ENCODE measurements around the gene PCSK1.

Gene PCSK1

DNA sequence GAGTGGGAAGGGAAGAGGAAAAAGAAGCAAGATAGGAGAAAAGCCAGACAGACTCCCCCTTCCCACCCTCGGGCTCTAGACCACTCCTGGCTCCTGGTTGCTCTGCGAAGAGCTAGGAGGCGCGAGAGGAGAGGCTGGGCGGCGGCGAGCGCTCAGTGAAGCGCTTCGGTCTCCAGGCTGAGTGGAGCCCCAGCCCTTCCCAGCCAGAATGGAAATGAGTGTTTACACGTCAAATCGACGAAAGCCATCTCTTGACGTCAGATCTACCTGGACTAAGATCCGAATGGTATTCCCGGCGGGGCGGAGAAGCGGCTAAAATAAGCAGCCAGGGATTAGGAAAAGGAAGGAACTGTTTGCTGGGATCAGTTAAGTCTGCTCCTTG, at the start of gene PCSK1:
Gene PCSK1, minus strand, starts transcription at position 183 of the 382 bp plus-strand sequence. CDS start 206 bp downstream, outside the sequence.
- DNase-seq: no peak

DNA sequence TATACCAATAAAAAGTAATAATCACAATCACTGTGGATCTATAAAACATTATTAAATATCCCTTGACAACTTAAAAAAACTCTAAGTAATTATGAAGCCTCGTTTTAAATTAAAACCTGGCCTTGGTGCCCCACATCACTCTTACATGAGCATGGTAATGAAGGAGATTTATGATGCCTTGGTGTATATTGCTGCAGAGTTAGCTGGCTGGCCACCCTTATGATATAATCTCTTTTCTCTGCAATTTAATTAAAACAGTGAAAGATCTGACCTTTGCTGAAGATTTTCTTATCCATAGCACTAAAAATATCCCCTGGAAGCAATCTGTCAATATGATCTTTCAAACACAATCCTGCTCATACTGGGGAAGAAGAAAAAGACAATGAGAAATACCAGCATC, 48.8 kb upstream of the PCSK1 start:
- no peak for DNase-seq

DNA sequence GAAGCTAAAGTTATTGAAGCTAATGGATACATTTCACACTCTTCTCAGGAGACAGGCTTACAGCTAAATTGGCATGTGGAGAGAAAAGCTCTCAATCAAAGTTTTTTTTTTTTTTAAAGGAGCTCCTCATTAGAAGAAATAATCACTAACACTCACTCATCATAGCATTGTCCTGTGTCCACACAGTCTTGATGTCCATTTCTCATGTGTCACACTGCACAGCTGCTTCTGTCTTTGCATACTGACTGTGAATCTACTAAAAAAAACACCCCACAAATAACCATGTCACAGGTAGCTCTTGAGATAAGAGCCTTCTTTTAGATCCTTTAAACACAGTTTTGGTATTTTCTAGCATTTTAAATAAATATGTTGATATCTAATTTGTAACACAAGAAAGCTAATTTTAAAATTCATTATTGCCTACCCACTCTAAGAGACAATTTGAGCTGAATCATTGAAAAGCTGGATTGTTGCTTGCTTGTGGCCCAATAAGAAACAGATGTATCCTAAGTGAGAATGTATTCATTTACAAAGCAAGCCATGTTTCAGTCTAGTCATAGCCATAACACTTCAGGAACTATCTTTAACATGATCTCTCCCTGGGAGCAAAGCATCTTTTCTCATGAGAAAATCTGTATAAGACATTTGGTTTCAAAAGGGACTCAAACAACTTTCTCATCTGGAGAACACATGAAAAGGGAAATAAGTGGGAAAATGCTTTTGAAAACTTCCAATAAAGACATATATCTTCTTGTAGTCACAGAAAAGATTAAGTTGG, 48.1 kb upstream of the PCSK1 start:
- DNase-seq: no peak

DNA sequence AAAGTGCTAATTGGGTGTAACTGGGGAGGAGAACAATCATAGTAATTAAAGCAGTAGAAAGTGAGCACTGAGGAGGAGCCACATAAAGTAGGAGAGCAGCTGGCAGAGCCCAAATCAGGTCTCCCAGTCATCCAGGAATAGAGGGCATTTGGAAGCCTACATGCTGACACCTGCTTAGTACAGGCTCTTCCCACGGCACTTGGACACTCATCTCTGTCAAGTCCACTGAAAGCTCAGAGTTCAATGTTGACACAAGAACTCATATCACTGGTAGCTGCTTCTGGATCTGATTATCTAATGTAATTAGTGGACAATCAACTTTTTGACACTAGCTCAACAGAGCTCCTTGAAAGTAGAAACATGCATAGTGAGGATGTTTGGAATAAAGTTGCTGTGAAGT, 45.9 kb upstream of the PCSK1 start:
- no peak for DNase-seq

DNA sequence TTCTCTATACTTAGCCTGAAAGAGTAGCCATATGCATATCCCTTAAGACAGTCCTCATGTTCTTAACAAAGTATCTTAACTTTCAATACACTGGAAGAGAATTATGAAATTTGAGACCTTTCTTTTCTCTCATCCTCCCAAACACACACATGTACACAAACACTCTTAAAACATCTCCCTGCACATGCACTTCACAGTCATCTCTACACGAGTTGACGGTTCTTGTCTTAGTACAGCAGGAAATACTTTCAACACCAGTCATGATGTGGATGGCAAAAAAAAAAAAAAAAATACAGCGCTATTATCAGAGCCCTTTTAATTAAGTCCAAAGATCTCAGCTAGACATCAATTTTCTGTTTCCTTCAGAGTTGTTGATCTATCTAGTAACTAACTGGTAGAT, 43.6 kb upstream of the PCSK1 start:
- no peak for DNase-seq

DNA sequence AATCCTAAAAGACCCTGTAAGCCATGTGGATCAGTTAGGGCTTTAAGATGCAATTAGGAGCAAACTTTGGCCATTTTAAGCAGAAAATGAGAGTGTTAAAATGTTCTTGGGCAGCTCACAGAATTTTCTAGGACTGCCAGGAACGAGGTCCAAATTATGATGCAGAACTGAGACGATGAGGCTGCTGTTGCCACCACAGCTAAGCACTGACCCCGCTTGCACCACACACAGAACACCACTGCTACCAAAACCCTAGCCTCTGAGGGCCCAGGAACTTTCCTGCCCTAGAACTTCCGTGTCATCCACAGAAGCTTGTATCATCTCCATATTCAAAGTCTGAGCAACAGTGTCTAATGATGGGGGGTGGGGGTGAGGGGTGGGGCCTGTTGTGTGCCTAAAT, 41.0 kb upstream of the PCSK1 start:
- DNase-seq: no peak

DNA sequence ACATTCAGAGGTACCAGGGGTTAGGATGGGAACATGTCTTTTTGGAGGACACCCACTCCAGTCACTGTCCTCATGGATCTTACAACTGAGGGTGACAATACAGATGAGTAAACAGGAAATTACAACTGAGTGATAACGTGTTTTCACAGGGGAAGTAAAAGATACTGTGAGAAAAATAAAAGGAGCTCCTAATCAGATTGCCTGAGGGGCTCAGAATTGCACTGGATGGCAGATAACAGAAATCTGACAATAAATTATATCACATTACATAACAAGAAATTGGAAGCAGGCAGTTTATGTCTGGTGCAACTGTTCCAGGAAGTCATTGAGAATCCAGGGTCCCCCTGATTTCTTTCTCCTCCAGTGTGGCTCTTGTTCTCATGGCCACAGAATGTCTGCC, 40.1 kb upstream of the PCSK1 start:
- DNase-seq: no peak

DNA sequence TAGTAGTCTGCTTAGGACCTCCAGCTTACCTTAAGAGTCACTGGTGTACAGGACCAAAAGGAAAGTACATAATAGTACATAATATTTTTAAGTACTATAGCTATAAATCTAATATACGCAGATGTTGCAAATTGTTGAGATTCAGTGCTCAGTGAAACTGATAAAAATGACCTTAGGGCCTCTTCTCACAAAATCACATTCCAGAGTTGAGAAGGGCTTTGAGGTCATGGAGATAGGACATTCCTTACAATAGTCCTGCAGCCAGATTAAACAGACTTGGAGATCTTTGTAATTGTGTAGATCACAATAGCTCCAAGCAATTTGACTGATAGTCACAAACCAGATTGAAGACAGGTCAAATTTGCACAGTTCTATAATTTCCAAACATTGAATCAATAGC, 37.7 kb upstream of the PCSK1 start:
- DNase-seq: no peak

DNA sequence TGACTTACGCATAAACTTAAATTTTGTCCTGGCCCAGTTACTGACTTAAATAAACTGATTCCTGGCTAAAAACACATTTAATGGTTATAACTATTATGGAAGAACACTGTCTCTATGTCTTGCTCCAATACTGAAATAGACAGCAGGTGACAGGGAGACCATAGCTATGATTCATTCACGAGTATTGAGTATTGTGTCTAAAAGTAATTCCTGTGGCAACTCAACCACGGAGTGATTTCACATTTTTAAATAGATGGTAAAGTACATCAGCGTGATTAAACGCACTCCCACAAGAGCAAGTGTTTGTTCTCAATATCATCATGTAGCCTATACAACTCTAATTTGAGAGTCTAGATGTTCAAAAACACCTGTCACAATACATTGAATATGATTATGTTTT, 35.9 kb upstream of the PCSK1 start:
- DNase-seq: no peak

DNA sequence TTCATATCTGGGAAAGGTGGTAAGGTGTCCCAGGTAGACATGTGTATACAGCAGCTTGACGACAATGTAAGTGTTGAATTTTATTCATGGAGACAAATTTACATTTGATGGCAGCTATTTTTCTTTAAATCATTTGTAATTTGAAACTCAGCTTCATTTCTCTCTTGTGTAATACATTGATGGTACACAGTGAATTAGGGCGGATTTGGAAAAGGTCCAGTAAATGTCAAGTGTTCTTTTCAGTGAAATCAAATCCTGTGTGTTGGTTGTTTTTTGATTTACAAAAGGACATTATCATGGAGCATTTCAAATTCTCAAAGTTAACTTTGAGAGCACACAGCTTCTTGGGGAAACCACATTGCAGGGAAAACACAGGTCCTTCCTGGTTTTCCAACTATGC, 30.0 kb upstream of the PCSK1 start:
- no peak for DNase-seq

DNA sequence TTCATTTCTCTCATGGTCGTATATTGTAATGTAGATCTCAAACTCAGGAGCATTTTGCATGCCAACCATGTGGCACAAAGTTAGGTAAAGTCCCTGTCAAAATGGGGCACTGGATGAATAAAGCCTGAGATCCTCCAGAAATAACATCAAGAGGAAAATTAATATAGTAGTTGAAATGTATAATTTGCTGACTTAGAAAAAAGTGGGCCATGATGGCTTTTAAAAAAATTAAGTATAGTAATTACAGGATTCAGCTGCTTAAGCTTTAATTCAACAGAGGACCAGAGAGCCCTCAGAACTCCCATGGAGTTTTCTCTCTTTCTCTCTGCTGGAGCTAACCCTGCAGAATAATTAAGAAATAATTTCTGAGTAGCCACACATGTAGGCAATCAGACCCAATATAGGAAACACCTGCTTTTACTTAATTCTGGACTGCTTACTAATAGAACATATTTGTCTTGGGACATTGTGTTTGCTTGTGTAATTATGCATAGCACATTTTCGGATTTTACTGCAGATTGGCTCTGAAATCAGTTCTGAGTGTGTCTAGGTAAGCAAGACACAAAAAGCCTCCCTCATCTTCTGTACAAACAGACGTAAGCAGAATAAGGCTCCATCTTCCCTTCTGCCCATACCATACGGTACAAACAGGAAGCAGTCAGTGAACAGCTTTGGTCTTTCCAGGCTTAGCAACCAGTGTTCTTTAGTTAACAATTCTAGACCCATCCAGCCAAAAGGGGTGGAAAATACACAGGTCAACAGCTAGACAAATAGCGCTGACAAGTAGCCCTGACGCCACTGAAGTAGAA, 26.5 kb upstream of the PCSK1 start:
- DNase-seq: no peak

DNA sequence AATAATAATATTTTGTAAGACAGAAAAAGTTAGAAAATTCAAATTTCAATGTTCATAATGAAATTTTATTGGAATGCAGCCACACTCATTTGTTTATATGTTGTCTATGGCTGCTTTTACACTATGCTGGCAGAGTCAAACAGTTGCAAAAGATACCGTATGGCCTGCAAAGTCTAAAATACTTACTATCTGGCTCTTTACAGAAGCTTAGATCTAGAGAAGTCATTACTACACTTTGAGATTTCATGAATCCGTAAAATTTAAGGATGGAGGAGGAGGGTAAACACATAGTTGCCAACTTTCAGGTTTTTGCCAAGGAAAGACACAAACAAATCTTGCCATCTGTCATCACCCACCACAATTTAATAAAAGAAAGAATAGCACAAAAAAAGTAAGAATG, 25.1 kb upstream of the PCSK1 start:
- no peak for DNase-seq

DNA sequence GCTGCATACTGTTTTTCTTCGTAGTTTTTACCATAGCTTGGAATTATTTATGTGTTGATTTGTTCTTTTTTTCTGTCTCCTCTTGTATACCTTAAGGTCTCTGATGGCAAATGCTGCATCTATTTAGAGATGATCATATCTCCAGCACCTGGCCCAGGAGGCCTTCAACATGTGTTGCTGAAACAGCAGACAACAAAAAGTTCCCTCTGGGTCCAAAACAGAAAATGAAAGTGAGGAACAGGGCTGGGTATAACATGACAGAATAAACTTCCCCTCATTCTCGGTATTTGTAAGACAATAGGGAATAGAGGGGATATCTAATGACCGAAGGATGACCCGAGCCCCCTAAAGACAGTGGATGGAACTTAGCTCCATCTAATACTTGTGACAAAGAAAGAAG, 22.7 kb upstream of the PCSK1 start:
- DNase-seq: no peak

DNA sequence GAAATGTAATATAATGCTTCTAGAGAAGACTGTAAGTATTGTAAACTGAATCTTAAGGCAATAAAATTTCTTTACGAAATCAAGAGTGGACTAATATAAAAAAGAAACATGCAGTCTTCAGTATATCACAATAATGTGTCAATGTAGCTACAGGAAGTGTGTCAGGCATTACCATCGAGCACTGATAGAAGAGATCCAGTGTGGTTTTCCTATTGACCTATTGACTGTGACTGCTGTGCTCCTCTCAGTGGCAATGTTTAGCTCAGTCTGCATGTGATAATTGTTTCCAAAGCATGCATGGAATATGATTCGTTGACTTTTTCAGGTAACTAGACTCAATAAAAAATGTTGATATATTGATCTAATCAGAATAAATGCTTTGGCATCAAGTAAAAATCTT, 20.3 kb upstream of the PCSK1 start:
- no peak for DNase-seq

DNA sequence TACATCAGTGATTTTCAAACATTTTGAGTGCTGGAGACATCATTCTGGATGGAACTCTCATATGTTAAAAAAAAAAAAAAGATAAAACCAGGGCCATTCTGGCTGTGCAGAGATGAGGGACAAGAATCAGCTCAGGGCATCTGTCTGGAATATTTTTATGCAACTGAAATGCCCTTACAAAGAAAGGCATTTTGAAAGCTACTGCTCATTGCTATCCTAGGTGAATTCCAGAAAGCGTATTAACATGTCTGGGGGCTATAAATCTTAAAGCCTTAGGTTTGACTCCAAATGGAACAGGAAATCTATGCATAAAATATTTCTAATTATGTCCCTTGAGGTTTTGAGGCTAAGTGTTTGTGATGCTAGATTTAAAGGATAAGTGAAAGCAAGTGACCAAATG, 14.9 kb upstream of the PCSK1 start:
- DNase-seq: no peak

DNA sequence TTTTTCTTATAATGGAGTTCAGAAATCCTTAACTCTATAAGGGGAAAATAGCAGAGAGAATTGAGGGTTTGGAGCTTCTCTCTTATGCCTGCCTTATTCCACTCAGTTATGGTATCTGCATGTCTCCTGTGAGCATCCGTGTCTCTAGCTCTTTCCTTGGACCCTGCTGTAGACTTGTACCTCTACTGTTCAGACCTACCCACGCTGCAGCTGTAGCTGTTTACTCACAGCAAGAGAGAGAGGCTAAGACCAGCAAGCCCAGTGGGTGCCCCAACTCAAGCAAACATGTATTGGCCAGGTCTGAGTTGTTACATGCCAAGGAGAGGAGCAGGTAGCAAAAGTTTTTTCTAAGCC, 7.1 kb upstream of the PCSK1 start:
- no peak for DNase-seq

DNA sequence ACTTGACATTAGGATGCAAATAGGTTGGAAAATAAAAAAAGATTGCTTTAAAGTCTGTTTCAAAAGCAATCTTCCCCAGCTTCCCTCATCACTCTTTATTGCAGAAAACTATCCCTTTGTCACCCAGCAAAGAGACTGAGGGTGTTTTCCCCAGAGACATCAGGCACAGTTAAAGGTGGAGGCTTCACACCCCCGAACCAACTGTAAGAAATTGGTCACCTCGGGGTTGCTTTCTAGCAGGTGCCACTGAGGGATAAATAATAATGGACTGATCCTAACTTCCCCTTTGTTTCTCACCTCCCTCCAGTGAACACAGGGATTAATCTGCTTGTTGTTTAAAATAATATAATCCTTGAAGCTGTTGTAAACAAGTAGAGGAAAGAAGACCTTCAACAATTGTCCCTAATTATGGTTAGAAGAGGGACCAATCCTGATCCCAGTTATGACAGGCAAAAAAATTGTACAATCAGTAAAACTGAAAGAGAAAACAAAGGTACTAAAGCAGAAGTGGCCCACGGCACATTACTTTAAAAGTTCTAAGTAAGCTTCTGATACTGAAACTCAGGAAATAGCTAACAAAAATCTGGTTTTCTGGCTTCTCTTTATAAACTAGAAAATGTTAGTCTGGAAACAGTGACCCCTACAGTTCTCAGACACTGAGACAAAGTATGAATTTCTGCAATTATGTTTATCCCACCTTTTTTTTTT, 6.6 kb upstream of the PCSK1 start:
- no peak for DNase-seq

DNA sequence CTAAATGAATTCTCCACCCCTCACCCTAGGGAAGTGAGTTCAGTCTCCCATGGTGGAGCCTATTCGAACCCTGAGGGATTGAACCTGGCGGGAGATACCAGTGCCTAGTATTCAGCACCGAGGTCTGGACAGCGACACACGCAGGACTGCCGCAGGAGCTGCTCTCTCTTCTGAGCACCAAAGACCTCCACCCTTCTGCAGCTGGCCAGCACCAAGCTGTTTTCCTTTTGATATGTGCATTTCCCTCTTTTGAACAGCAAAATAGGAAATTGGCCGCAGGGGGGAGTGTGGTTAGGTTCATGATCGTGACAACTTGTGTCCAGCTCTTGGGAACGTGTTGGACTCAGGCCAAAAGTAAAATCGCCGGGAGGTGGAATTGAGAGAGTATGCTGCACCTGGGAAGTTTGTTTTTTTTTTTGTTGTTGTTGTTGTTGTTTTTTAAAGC, 1.2 kb upstream of the PCSK1 start:
- DNase-seq: peak; percentile 68

DNA sequence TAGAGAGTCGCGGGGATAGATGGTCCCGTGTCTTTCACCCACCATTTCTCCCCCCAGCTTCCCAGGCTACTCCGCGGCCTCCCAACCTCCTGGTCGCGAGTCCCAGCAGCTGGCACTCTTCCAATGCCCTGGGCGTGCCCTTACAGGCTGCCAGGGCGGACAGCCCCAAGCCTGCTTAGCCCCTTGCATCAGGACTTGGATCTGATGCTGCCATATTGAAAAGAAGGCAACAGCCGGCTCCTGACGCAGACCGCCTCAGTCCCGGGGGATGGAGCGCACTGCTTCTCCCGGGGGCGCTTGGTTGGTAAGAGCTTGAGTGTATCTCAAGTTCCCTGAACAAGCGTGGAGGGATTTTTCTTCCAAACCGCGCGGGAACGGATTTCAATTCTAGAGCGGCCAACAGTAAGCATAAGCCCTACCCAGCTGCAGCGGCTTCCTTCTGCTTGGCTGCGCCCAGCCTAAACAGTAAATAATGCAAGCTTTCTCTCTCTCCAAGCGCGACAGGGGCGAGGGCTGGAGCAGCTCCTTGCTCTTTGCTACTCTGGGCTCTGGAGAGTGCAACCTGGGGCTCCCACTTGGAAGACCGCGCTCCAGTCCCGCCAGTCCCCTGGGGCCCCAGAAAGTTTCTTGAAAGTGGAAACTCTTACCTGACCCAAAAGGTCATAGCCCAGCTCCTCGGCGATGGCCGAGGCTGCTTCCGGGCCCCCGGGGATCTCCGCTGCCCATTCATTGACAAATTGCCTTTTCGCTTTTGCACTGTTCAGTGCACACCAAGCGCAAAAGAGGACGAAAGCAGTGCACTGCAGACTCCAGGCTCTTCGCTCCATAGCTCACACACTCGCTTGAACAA, 607 bp downstream of the PCSK1 start:
- DNase-seq: no peak

DNA sequence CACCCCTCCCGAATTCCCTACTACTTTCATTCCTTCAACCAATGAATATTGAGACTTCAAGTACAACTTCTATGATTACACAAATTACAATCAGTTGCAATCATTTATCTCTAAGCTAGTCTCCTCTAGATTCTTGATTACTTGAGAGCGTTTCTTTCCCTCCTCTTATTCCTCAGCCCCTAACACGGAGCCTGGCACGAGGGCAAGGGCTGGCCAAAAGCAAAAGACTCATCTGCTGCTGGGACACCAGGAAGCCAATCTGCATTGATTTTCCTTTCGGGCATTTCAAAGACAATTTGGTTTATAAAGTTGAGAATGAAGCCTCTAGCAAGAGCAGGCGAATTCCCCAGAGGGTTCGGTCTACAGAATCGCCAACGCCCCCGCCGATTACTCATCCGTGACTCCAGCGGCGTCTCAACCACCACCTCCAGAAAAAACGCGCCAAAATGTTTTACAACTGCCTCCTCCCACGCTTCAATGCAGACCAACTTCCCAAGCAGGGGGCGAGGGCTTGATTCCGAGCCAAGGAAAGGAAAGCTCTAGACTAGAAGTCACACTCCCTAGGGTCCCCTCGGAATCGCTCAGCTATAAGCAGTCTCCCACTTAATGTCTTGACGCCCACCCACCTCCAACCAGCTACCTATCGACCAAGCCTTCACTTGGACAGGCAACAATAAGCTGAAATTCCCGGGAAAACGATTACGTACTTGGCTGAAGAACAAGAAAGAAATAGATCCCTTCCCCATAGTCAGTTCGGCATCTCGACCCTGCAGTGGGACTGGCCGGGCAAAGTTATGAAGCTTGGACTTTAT, 1.5 kb downstream of the PCSK1 start:
- no peak for DNase-seq

DNA sequence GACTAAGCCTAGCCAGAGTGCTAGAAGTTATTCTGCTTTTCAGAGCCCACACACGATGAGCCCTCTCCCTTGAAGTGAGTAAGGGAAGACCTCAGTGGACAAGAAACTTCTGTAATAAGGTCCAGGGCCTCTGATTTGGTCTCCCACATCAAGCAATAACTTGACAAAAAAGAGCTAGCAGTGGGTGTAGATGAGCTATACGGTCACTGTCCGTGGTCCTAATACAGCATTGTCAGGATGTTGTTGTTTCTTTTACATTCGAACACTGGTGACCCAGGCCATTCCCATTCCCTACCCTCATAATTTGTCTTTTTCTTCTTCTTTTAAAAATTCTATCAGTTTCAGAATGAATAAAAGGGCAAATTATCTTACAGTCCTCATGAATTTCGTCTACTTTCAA, 5.2 kb downstream of the PCSK1 start:
- no peak for DNase-seq

DNA sequence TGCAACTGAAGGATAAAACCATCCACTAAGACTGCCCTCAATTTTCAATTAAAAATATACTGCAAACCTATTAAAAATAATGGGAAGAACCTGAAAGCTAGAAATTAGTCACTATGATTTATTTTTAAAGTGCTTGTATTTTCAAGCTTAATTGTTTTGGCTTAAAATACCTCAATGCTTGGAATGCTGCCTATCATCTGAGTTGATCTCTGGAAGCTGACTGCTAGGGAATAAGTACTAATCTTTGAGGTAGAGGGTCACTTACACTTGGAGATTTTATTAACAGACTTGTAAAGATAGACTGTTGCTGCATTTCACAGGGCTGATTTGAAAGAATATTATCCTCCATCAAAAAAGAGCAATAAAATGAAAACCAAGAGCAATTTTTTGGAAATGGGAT, 6.2 kb downstream of the PCSK1 start:
- no peak for DNase-seq

All from right forelimb (tissue), 1 donor.